Left hindlimb (tissue), 1 donor: ENCODE results near the gene B3GNT9.

Experiments
- DNase-seq: peaks from one replicate; pipeline ENCODE4 v3.0.0-alpha.2; 2018

Gene B3GNT9

DNA sequence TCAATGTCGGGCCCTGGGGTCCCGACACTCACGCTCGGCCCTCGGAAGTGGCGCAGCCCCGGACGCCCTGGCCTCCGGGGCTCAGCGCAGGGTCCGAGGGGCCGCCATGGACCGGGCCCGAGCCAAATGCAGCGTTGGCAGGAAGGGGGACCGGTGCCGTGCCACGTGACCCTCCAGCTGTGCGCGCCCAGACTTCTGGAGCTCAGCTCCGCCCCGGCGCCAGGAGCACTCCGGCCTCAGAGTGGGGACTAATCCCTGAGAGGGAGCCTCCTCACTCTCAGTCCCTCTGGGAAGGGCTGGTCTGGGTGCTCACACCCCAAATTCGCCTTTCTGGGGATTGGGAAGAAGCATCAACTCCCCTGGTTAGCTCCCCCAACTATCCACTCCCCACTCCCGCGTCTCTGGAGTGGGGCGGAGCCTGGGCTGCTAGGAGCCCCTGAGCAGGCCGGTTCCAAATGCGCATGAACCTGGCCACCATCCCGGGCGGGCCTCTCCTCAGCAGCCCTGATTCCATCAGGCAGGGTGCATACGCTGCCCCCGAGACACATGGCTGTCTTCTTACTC, at the start of gene B3GNT9:
Gene B3GNT9, minus strand, starts transcription at position 166 of the 564 bp plus-strand sequence. CDS start 513 bp downstream, outside the sequence.
- DNase-seq, result peak; percentile 91

DNA sequence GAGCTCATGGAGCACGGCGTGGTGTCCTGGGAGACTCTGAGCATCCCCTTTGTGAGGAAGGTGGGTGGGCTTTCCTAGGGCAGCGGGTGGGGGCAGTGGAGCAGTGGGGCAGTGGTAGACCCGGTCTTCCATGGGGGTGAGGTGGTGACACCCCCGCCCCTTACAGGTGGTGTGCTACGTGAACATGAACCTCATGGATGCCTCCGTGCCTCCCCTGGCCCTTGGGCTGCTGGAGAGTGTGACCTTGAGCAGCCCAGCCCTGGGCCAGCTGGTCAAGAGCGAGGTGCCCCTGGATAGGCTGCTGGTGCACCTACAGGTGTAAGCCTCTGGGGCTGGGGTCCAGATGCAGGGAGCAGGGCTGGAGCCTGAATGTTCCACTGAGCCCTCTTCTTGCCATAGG, 49.7 kb upstream of the B3GNT9 start:
- no peak for DNase-seq

DNA sequence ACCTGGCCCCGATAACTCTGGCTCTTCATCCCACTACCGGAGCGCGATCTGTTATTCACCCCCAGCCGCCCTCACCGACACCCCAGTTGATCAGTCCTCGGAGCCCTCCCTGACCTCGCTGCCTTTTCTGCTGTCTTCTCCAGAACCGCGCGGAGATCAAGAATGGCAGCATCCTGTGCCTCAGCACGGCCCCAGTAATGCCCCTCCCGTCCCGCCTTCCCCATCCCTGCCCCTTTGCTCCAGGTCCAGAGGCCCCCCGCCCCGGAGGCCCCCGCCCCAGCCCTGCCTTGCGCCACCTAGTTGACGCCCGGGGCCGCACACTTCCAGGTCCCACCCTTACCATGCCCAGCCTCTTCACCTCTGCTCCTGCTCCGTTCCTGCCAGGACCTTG, 49.0 kb upstream of the B3GNT9 start:
- DNase-seq, result no peak

DNA sequence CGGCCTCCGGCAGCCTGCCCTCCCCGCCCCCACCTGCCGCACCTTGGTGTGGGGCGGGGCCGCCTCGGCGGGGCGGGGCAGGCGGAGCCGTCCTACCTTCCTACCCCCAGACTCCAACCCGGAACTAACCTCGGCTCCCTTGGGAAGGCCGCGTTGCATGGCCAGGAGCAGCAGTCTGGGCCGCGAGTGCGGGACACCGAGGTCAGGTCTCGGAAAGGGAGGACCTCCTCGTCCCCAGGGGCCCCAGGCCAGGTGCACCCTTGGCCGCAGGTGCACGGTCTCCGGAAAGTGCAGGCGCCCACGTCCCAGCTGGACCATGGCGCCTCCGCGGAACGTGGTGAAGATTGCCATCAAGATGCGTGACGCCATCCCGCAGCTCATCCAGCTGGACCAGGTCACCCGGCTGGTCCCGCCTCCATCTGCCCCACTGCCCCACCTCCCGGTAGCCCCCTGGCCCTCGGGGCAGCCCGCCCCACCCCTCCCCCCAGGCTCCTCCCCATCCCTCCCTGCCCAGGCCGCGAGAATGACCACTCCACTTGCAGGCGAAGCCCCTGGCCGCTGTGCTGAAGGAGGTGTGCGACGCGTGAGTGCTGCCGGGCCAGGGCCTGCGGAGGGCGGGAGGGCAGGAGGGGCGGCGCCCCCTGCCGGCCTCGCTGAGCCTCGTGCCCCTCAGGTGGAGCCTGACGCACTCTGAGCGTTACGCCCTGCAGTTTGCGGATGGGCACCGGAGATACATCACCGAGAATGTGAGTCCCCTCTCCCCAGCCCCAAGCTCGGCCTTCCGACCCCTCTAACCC, 48.4 kb upstream of the B3GNT9 start, which contains the start of gene ELMO3:
Gene ELMO3, plus strand, starts transcription at position 121 of the 797 bp plus-strand sequence. Its CDS starts 196 bp downstream, at position 317.
- DNase-seq, result no peak

- DNase-seq, result no peak
Observed at GRCh38 chr16:67198238-67198734, 47.5 kb upstream of the B3GNT9 start.

DNA sequence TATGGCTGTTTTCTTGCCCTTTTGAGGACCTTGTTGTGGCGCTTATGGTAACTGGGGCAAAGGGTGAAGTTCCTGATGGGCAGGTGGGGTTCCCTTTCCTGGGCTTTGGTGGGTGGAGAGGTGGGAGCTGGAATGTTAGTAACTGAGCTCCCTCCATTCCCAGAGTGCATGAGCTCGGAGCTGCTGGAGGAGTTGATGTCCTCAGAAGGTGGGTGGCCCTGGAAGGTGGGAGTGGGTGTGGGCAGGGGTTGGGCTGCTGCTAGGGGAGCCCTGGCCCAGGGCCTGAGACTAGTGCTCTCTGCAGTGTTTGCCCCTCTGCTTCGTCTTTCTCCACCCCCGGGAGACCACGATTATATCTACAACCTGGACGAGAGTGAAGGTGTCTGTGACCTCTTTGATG, 46.9 kb upstream of the B3GNT9 start:
- no peak for DNase-seq

DNA sequence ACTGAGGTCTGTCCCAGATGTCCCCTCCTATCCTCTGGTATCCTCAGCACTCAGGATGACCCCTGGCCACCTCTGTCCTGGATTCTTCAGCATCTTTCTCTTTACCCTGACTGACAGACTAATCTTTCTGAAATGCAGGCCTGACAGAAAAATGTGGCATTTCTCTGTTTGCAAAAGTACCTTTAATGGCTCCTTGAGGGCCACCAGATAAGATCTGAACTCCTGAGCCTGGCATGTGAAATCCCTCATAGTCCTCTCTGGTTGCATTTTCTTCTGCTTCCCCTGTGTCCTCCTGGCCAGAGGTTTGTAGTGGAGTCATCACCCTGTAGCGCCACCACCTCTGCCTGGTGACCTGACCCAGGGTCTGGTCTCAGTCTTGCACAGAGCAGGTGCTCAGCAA, 46.1 kb upstream of the B3GNT9 start:
- no peak for DNase-seq

DNA sequence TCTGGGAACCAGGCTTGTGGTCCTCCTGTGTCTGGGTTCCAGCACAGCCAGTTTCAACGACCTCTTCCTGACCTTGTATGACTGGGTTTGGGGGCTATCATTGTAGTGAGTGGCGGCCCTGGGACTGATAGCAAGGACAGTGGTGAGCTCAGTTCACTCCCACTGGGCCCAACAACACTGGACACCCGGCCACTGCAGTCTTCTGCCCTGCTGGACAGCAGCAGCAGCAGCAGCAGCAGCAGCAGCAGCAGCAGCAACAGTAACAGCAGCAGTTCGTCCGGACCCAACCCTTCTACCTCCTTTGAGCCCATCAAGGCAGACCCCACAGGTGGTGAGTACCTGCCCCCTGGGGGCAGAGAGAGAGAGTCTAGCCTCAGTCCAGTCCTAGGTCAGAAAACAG, 44.9 kb upstream of the B3GNT9 start:
- no peak for DNase-seq

DNA sequence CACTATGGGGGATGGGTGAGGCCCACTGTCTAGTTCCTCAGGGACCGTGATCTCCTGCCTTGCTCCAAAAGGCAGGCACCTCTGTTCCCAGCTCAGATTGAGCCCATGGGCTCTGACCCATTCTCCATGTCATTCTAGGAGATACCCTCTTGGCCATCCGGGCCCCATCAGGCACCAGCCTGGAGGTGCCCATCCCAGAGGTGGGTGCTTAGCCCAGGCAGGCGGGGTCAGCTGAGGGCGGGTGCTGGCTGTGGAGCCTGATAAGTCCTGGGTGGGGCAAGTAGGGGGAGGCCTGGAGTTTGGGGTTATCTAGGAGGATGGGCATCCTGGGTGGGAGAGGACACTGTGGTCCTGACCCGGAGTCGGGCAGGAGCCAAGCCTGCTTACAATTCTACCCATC, 43.5 kb upstream of the B3GNT9 start:
- DNase-seq, result no peak

GRCh38 chr16:67193536-67193935, 42.7 kb upstream of the B3GNT9 start:
- DNase-seq, result no peak

GRCh38 chr16:67192781-67193361, 42.1 kb upstream of the B3GNT9 start:
- no peak for DNase-seq

DNA sequence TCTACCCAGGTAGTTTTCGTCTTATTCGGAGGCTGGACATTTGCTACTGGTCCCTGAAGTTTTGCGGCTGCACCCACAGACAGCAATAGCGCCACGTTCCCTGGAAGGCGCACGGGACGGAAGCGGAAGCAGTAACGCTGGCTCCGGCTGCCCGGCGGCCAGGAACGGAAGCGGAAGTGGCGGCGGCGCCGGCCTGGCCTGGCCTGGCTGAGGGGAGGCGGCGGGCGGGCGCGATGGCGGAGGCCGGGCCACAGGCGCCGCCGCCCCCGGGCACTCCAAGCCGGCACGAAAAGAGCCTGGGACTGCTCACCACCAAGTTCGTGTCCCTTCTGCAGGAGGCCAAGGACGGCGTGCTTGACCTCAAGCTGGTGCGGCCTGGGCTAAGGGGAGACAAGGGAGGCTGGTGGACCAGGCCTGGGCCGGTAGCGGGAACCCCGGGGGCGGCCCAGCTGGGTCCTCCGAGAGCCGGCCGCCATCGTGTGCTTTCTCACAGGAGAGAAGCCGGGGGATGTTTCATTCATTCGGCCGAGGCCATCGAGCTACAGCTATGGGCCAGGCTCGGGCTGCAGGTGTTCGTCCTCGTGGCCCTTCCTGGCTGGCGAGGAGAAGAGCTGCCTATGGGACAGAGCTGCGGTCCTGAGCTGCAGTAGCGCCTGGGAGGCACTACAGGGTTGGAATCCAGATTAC, 41.3 kb upstream of the B3GNT9 start, which contains the start of gene E2F4:
Gene E2F4, plus strand, starts transcription at position 161 of the 687 bp plus-strand sequence. Its CDS starts 73 bp downstream, at position 234.
- peak; percentile 91 for DNase-seq

- DNase-seq, result no peak
Observed at GRCh38 chr16:67191411-67191994, 40.7 kb upstream of the B3GNT9 start.

- no peak for DNase-seq
Observed at GRCh38 chr16:67190448-67191399, 39.9 kb upstream of the B3GNT9 start.

DNA sequence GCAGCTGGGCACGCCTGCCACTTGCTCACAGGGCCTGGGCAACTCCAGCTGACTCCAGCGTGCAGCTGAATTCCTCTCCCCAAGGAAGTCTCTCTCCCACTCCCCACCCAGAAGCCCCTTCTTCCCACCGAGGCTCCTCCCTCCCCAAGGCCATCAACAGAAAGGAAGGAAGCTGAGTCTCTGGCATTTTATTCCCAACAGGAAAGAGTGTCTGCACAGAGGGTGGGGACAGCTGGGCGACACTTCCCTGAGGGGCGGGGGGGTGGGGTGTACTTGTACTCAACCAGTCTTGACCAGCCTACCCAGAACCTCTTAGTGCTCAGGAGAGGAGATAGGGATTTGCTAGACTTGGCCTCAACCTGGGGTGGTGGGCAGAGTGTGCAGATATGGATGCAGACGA, 39.2 kb upstream of the B3GNT9 start, which contains the start of gene EXOC3L1:
Gene EXOC3L1, minus strand, starts transcription at position 96 of the 400 bp plus-strand sequence. CDS start 460 bp downstream, outside the sequence.
- no peak for DNase-seq

DNA sequence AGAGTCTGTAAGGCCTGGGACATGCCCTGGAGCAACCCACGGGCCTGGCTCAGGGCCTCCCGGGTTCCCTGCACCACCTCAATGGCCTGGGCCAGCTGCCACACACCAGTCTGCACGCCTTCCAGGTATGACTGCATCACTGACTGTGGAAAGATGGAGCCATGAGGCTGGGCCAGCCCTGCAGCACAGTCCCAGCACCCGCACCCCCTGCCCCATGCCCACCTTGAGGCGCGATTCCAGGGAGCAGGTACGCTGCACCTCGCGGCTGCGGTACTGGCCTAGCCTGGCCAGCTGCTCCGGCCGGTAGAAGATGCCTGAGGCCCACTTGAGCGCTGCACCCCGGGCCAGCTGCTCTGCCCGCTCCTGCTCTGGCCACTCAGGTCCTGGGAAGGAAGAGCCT, 38.0 kb upstream of the B3GNT9 start:
- no peak for DNase-seq

- DNase-seq, result no peak
Observed at GRCh38 chr16:67188323-67188722, 37.5 kb upstream of the B3GNT9 start.

GRCh38 chr16:67187175-67187890, 36.5 kb upstream of the B3GNT9 start:
- no peak for DNase-seq

DNA sequence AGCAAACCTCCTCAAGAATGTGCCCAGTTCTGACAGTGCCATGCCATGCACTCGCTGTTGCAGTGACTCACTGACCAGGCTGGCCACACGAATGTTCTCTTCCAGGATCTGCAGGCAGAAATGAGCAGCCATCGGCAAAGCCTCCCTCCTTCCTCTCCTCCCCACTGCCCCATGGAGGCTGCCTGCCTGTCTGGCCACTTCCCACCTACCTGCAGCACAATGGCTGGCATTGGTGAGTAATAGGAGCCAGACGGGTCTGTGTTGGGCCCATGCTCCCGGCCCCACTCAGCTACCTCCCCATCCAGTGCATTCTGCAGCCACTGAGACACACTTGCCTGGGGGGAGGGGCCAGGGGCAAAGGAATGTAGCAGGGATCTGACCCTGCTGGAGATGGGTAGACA, 35.8 kb upstream of the B3GNT9 start:
- DNase-seq, result no peak

GRCh38 chr16:67185651-67186134, 34.9 kb upstream of the B3GNT9 start:
- no peak for DNase-seq
